GM23248 (cell line): ENCODE data around the gene ADAMTS3.

Experiments
- EZH2 ChIP-seq: fragments of 200-600 bp; sonication (generic); IDR thresholded peaks from 2 replicates; pipeline ENCODE4 v1.6.1; 2018; ENCODE audit warnings: antibody characterized with exemption, mild to moderate bottlenecking; ENCODE audit not compliant: insufficient read depth, poor library complexity, severe bottlenecking
- EZH2phosphoT487 ChIP-seq: fragments of 200-600 bp; sonication (generic); IDR thresholded peaks from 2 replicates; pipeline ENCODE4 v1.6.1; 2018; ENCODE audit warnings: antibody characterized with exemption, moderate library complexity, mild to moderate bottlenecking, low read depth; ENCODE audit not compliant: insufficient read depth

- TF ChIP-seq EZH2phosphoT487 (no peak), EZH2 (no peak)
These were observed 238.6 kb downstream of the ADAMTS3 start for GRCh38 chr4:72330381-72330780.
